GM19099 (cell line): Measurements from ENCODE around the gene IGF1R.

Experiments
- POLR2A ChIP-seq: IDR thresholded peaks from 3 replicates; pipeline ENCODE4 v1.6.1; 2011; ENCODE audit warnings: low read depth; ENCODE audit not compliant: insufficient read length; ENCODE audit errors: extremely low read depth

IGF1R gene

GRCh38 chr15:98893401-98893800 is 245.1 kb downstream of the IGF1R start:
- TF ChIP-seq POLR2A, result no peak

- no peak for TF ChIP-seq POLR2A
These were observed 246.0 kb downstream of the IGF1R start for GRCh38 chr15:98894312-98894711.

GRCh38 chr15:98896002-98896721 is 247.8 kb downstream of the IGF1R start:
- no peak for TF ChIP-seq POLR2A

GRCh38 chr15:98896802-98897732 is 248.7 kb downstream of the IGF1R start:
- no peak for TF ChIP-seq POLR2A

GRCh38 chr15:98898122-98898521 is 249.8 kb downstream of the IGF1R start:
- no peak for TF ChIP-seq POLR2A

GRCh38 chr15:98899272-98900021 is 251.1 kb downstream of the IGF1R start:
- TF ChIP-seq POLR2A, result no peak

GRCh38 chr15:98900356-98900755 is 252.0 kb downstream of the IGF1R start:
- no peak for TF ChIP-seq POLR2A

GRCh38 chr15:98901434-98902072 is 253.2 kb downstream of the IGF1R start:
- no peak for TF ChIP-seq POLR2A

- TF ChIP-seq POLR2A, result no peak
These were observed 254.6 kb downstream of the IGF1R start for GRCh38 chr15:98902931-98903330.

GRCh38 chr15:98903377-98904018 is 255.2 kb downstream of the IGF1R start:
- TF ChIP-seq POLR2A, result no peak

- no peak for TF ChIP-seq POLR2A
These were observed 256.2 kb downstream of the IGF1R start for GRCh38 chr15:98904544-98904943.

- no peak for TF ChIP-seq POLR2A
These were observed 257.8 kb downstream of the IGF1R start for GRCh38 chr15:98905963-98906711.

GRCh38 chr15:98906712-98907083 is 258.4 kb downstream of the IGF1R start:
- no peak for TF ChIP-seq POLR2A
